OCI-LY1 (cell line): Measurements from ENCODE around the gene HOXA10.

Experiments used
- EZH2 ChIP-seq: fragments of 200-600 bp; sonication (generic), shearing (Covaris generic); IDR thresholded peaks from 2 replicates; pipeline ENCODE4 v1.8.0; 2017; ENCODE audit warnings: borderline replicate concordance, mixed run types, mild to moderate bottlenecking, antibody characterized with exemption, low read length, moderate library complexity, mixed read lengths
- TF ChIP-seq, protein P1 (sequence below): fragments of 200-600 bp; sonication (generic), shearing (Covaris generic); IDR thresholded peaks from 2 replicates; pipeline ENCODE4 v1.5.1; 2017; ENCODE audit warnings: mild to moderate bottlenecking, antibody characterized with exemption, low read length, moderate library complexity, mixed read lengths

DNA sequence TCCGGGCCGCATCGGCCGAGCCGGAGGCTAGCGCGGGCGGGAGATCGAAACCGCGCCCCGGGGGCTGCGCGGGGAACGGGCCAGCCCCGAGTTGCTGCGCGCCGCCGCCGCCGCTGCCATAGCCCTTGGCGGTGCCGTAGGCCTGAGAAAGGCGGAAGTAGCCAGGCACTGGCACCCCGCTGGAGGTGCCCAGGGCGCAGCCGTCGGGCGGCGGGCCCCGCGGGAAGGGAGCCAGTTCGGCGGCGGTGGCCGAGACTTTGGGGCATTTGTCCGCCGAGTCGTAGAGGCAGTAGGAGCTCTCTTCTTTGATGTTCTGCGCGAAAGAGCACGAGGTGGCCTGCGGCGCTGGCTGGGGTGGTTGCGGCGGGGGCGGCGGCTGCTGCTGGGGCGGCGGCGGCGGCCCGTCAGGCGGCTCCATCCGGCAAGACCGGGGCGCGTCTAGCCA lies 587 bp downstream of the HOXA10 start:
- TF ChIP-seq EZH2: no peak
- TF ChIP-seq, protein P1, sequence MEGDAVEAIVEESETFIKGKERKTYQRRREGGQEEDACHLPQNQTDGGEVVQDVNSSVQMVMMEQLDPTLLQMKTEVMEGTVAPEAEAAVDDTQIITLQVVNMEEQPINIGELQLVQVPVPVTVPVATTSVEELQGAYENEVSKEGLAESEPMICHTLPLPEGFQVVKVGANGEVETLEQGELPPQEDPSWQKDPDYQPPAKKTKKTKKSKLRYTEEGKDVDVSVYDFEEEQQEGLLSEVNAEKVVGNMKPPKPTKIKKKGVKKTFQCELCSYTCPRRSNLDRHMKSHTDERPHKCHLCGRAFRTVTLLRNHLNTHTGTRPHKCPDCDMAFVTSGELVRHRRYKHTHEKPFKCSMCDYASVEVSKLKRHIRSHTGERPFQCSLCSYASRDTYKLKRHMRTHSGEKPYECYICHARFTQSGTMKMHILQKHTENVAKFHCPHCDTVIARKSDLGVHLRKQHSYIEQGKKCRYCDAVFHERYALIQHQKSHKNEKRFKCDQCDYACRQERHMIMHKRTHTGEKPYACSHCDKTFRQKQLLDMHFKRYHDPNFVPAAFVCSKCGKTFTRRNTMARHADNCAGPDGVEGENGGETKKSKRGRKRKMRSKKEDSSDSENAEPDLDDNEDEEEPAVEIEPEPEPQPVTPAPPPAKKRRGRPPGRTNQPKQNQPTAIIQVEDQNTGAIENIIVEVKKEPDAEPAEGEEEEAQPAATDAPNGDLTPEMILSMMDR: no peak
